Muscle layer of duodenum (tissue), 2 donors: ENCODE results near the gene TPRG1.

Experiments used
- H3K27ac ChIP-seq: one replicate; pipeline ENCODE4 v1.7.0; 2013; ENCODE audit warnings: mild to moderate bottlenecking, low read length
- H3K27me3 ChIP-seq: one replicate; pipeline ENCODE4 v1.7.0; 2013; ENCODE audit warnings: low read depth, mild to moderate bottlenecking, control low read depth, low read length
- H3K36me3 ChIP-seq, 2 donors: one replicate each; pipeline ENCODE4 v1.7.0; 2013; ENCODE audit warnings: low read length in 2 of 2, control low read depth in 1 of 2, mild to moderate bottlenecking in 1 of 2; ENCODE audit not compliant: insufficient read depth in 2 of 2, control insufficient read depth in 1 of 2
- H3K4me1 ChIP-seq, 2 donors: one replicate each; pipeline ENCODE4 v1.7.0; 2013; ENCODE audit warnings: low read length in 2 of 2, mild to moderate bottlenecking in 2 of 2, control low read depth in 1 of 2, moderate library complexity in 1 of 2; ENCODE audit not compliant: insufficient read depth in 2 of 2, control insufficient read depth in 1 of 2
- H3K4me3 ChIP-seq, 2 donors: one replicate each; pipeline ENCODE4 v1.7.0; 2013; ENCODE audit warnings: low read length in 2 of 2, low read depth in 1 of 2, mild to moderate bottlenecking in 1 of 2
- H3K9me3 ChIP-seq, 2 donors: one replicate each; pipeline ENCODE4 v1.7.0; 2013; ENCODE audit warnings: low read length in 2 of 2, control low read depth in 1 of 2, mild to moderate bottlenecking in 1 of 2; ENCODE audit not compliant: control insufficient read depth in 1 of 2
- donor health status: healthy.

TPRG1 gene

DNA sequence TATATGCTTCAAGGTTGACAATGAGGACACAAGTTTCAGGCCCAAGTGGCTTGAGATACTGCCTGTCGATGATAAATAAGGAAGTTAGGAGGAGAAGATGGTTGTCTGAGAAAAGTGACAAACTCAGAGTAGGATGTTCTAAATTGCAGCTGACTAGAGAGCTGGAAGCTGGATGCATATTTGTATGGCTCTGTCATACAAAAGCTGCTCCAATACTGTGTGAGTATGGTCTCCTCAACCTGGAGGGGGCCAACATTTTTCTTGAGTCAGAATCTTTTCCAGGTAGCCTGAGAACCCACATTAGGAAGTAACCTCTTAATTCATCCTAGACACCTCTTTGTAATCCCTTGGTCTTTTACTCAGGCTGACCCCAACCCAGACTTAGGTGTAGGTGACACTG lies 28.4 kb upstream of the TPRG1 start:
- H3K27me3 ChIP-seq = no peaks in the 10 kb centered on the region
- H3K9me3 ChIP-seq = no peaks in the 10 kb centered on the region
- no peaks in the 10 kb centered on the region for H3K36me3 ChIP-seq
- no peak overlapping the region for H3K27ac ChIP-seq
- no peak overlapping the region for H3K4me3 ChIP-seq
- H3K4me1 ChIP-seq = peaks cover 0 to 4% of the 10 kb centered on the region in 2 donors

DNA sequence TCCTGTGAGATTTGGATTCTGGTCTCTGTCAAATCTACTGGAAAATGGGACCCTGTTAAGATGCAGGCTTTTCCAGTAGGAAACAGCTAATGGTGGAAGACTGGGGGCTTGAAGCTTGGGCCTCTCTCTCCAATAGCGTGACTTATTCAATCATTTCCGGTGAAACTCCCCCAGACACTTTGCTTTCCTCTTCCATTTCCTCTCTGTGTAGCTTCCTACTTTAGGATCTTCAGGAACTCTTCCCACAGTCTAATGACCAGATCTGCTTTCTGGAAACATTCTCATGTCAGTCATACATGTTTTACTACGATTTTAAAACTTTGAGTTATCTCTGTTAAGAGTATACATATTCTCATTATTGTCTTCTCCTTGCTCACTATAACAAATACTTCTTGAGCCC lies 28.0 kb upstream of the TPRG1 start:
- H3K27ac ChIP-seq = no peak overlapping the region
- no peak overlapping the region for H3K4me3 ChIP-seq
- no peaks in the 10 kb centered on the region for H3K27me3 ChIP-seq
- H3K9me3 ChIP-seq = no peaks in the 10 kb centered on the region
- peaks cover 0 to 4% of the 10 kb centered on the region in 2 donors for H3K4me1 ChIP-seq
- no peaks in the 10 kb centered on the region for H3K36me3 ChIP-seq

GRCh38 chr3:189144645-189145044 lies 27.1 kb upstream of the TPRG1 start:
- Histone ChIP-seq H3K4me1 (peaks cover 0 to 4% of the 10 kb centered on the region in 2 donors), H3K27ac (no peak overlapping the region), H3K36me3 (no peaks in the 10 kb centered on the region), H3K9me3 (no peaks in the 10 kb centered on the region), H3K4me3 (no peak overlapping the region), H3K27me3 (no peaks in the 10 kb centered on the region)

GRCh38 chr3:189146848-189147247 lies 24.9 kb upstream of the TPRG1 start:
- peaks cover 0 to 4% of the 10 kb centered on the region in 2 donors for H3K4me1 ChIP-seq
- H3K9me3 ChIP-seq = no peaks in the 10 kb centered on the region
- H3K27me3 ChIP-seq = no peaks in the 10 kb centered on the region
- no peaks in the 10 kb centered on the region for H3K36me3 ChIP-seq
- H3K4me3 ChIP-seq = no peak overlapping the region
- H3K27ac ChIP-seq = no peak overlapping the region

- Histone ChIP-seq H3K27ac (no peak overlapping the region), H3K36me3 (no peaks in the 10 kb centered on the region), H3K4me3 (no peak overlapping the region), H3K27me3 (no peaks in the 10 kb centered on the region), H3K9me3 (no peaks in the 10 kb centered on the region), H3K4me1 (peaks cover 0 to 4% of the 10 kb centered on the region in 2 donors)
These were observed 23.7 kb upstream of the TPRG1 start for GRCh38 chr3:189148081-189148507.

DNA sequence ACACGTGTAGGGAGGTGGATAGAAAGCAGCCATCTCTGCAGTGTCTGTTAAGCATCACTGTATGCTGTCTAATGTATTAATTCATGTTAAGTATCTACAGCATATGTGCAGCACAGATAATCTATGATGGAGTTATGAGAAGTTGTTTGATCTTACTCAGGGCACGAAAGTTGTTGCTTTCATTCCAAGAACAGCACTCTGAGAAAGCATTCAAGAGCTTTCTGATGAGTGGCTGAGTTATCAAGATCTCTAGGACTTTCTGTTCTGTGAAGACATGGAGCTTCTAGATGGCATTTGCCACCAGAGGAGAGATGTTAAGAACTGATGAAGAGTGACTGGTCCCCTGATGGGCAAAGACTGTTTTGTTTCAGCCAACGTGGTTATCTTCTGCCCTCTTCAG lies 22.6 kb upstream of the TPRG1 start:
- H3K27me3 ChIP-seq = no peaks in the 10 kb centered on the region
- no peak overlapping the region for H3K27ac ChIP-seq
- peaks cover 0 to 4% of the 10 kb centered on the region in 2 donors for H3K4me1 ChIP-seq
- no peaks in the 10 kb centered on the region for H3K9me3 ChIP-seq
- no peak overlapping the region for H3K4me3 ChIP-seq
- H3K36me3 ChIP-seq = no peaks in the 10 kb centered on the region

DNA sequence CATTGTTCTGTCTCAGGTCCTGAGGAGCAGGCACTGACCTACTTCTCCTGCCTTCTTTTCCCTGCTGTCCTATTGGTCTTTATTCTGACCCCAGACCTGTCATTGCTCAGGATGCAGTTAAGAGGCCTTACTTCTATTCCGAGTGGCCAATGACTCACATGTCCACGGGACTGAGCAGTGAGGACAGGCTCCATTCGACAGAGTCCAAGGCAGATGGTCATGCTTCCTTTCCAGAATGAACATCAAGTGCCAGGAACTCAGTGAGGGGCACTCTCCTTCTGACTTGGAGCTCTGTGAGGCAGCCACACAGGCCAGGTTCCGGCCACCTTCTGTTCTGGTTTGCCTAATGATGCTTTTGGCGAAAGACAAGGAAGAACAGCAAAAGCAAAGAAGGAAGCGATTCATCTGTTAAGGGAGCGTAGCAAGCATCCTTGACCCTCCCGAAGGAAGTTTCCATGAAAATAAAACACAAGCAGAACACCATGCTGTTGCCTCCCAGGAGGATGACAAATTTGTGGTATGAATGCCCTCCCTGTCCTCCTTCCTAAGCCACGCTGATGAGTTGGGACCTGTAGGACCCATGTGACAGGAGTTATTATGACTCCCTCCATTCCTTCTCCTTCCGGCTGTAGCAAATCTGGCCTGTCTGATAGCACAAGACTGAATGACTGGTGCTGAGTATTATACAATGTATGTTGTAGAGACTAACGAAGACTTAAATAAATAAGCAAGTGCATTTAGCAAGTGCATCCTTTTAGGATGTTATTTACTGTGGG lies 14.4 kb upstream of the TPRG1 start:
- no peaks in the 10 kb centered on the region for H3K9me3 ChIP-seq
- H3K36me3 ChIP-seq = no peaks in the 10 kb centered on the region
- no peak overlapping the region for H3K4me3 ChIP-seq
- no peaks in the 10 kb centered on the region for H3K4me1 ChIP-seq
- no peak overlapping the region for H3K27ac ChIP-seq
- H3K27me3 ChIP-seq = no peaks in the 10 kb centered on the region

GRCh38 chr3:189158034-189158433 lies 13.7 kb upstream of the TPRG1 start:
- H3K36me3 ChIP-seq = no peaks in the 10 kb centered on the region
- no peaks in the 10 kb centered on the region for H3K9me3 ChIP-seq
- H3K4me3 ChIP-seq = no peak overlapping the region
- H3K4me1 ChIP-seq = no peaks in the 10 kb centered on the region
- no peak overlapping the region for H3K27ac ChIP-seq
- H3K27me3 ChIP-seq = no peaks in the 10 kb centered on the region

GRCh38 chr3:189160519-189161309 lies 11.1 kb upstream of the TPRG1 start:
- Histone ChIP-seq H3K4me3 (no peak overlapping the region), H3K27ac (no peak overlapping the region), H3K4me1 (no peaks in the 10 kb centered on the region), H3K27me3 (no peaks in the 10 kb centered on the region), H3K9me3 (no peaks in the 10 kb centered on the region), H3K36me3 (no peaks in the 10 kb centered on the region)

DNA sequence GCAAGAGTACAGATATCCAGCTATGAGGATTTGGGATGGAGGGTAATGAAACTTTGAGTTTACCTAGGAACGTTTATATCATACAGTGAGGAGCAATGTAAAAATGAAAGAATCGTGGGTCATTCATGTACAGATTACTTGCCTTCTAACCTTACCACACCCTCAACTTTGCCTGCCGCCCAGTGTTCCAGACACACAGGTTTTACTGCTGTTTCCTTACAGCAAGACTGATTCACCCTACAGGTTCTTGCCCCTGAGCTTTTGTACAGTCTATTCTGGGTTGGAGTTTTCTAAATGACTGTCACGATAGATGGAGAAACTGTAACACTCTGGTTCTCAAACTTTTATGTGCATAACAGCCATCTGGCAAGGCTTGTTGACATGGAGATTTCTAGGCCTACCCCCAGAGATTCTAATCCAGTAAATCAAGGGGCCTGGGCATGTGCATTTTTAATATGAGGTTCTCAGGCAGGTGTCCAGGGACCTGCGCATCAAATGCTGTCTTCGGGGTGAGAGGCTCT lies 6.6 kb upstream of the TPRG1 start:
- H3K4me3 ChIP-seq = no peak overlapping the region
- no peaks in the 10 kb centered on the region for H3K36me3 ChIP-seq
- H3K27me3 ChIP-seq = no peaks in the 10 kb centered on the region
- no peaks in the 10 kb centered on the region for H3K4me1 ChIP-seq
- no peak overlapping the region for H3K27ac ChIP-seq
- no peaks in the 10 kb centered on the region for H3K9me3 ChIP-seq

GRCh38 chr3:189166321-189166720 lies 5.5 kb upstream of the TPRG1 start:
- H3K36me3 ChIP-seq = no peaks in the 10 kb centered on the region
- H3K9me3 ChIP-seq = no peaks in the 10 kb centered on the region
- H3K27ac ChIP-seq = no peak overlapping the region
- H3K27me3 ChIP-seq = no peaks in the 10 kb centered on the region
- H3K4me3 ChIP-seq = no peak overlapping the region
- H3K4me1 ChIP-seq = no peaks in the 10 kb centered on the region
